ENCODE data around the gene PIM1. TPM values are rescaled to one million over a fixed set of nuclear protein-coding genes. Genes with fewer than 3 reads are reported as not detected.

The PIM1 gene
- 10 to 100 TPM; 13.1 to 54.5 (median 22.2) TPM for total RNA-seq

GRCh38 chr6:37169496-37170272, at the start of gene PIM1:
Gene PIM1 (plus strand): TSS chr6:37170152. CDS start chr6:37170576, 424 bp downstream.
- 0 to 1% methylated on average over 35 of the region's 90 CpGs for WGBS, 2 donors

DNA sequence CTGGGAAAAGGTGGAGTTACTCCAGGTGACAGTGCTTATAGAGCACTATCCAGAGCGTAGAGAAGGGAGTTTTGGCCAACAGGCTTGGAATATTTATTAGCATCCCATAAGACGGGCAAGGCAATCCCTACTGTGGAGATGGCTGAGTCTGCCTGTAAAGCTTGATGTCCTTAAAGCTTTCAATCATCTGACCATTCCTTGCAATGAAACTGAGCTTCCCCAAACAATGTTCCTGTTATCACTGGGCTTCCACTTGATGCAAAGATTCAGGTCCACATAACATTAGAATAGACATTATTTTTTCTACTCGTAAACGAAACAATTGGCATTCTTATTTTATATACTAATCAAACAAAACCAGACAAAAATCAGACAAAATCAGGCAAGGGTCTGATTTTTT, 48.4 kb upstream of the PIM1 start:
- TF ChIP-seq POLR2A (IDR thresholded peaks at IDR 0.05), result no peak
- TF ChIP-seq, protein P1, sequence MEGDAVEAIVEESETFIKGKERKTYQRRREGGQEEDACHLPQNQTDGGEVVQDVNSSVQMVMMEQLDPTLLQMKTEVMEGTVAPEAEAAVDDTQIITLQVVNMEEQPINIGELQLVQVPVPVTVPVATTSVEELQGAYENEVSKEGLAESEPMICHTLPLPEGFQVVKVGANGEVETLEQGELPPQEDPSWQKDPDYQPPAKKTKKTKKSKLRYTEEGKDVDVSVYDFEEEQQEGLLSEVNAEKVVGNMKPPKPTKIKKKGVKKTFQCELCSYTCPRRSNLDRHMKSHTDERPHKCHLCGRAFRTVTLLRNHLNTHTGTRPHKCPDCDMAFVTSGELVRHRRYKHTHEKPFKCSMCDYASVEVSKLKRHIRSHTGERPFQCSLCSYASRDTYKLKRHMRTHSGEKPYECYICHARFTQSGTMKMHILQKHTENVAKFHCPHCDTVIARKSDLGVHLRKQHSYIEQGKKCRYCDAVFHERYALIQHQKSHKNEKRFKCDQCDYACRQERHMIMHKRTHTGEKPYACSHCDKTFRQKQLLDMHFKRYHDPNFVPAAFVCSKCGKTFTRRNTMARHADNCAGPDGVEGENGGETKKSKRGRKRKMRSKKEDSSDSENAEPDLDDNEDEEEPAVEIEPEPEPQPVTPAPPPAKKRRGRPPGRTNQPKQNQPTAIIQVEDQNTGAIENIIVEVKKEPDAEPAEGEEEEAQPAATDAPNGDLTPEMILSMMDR (IDR thresholded peaks at IDR 0.05), result no peak
- intact Hi-C loops (cut with DNase I), result no loop called here
- Histone ChIP-seq H3K36me3 (no peaks in the 10 kb centered on the region), H3K4me1 (peaks cover 9 to 11% of the 10 kb centered on the region in 2 donors), H3K4me3 (replicated peaks in 1 of 3) (no peak overlapping the region), H3K9me3 (no peaks in the 10 kb centered on the region), H3K27ac (no peak overlapping the region), H3K27me3 (no peaks in the 10 kb centered on the region)
- WGBS, 2 donors, result 70 to 86% methylated on average over 4 of the region's 4 CpGs
- DNase-seq, result no peak

More at GRCh38 chr6:37169496-37170272, at the start of gene PIM1:
- peak within 1 kb of the TSS; percentile 95 to 100 (median 96) for H3K4me3 ChIP-seq (replicated peaks in 1 of 3)
- no peaks in the 10 kb centered on the region for H3K9me3 ChIP-seq
- peak; percentile 95 to 98 for TF ChIP-seq POLR2A (IDR thresholded peaks at IDR 0.05)
- TF ChIP-seq, protein P1 (IDR thresholded peaks at IDR 0.05), result no peak
- peaks cover 13 to 37% of the 10 kb centered on the region in 2 donors for H3K4me1 ChIP-seq
- intact Hi-C loops (cut with DNase I), result loop anchor here (5.0 to 10.0 kb wide), 3 partner anchors 43 to 285 kb away; partner anchors contain the start of gene C6orf89
- H3K27me3 ChIP-seq, result no peaks in the 10 kb centered on the region
- H3K27ac ChIP-seq, result peak within 1 kb of the TSS; percentile 87 to 95 (median 88)
- DNase-seq, result peak; percentile 100
- peaks cover 18 to 21% of the 10 kb centered on the region in 2 donors for H3K36me3 ChIP-seq

DNA sequence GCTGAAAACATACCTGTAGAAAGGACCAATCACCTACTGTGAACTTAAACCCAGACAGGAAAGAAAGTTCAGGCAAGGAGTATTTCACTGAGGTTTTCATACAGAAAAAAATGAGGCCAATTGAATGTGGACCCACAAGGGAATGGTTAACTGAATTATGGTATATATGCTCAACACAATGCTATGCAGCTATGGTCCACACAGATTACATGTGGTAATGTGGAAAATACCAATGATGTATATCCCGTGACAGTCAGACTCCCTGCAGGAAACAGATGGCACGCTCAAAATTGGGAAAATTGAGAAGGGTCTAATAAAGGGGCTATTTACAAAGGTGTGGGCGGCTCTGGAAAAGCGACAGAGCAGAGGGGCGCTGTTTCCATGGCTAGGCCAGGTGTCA, 47.1 kb upstream of the PIM1 start:
- TF ChIP-seq, protein P1 (IDR thresholded peaks at IDR 0.05), result no peak
- no peak for TF ChIP-seq POLR2A (IDR thresholded peaks at IDR 0.05)
- intact Hi-C loops (cut with DNase I), result no loop called here
- Histone ChIP-seq H3K36me3 (no peaks in the 10 kb centered on the region), H3K4me3 (replicated peaks in 1 of 3) (no peak overlapping the region), H3K27me3 (no peaks in the 10 kb centered on the region), H3K27ac (no peak overlapping the region), H3K9me3 (no peaks in the 10 kb centered on the region), H3K4me1 (peaks cover 14 to 22% of the 10 kb centered on the region in 2 donors)
- no peak for DNase-seq
- 92 to 93% methylated on average over 5 of the region's 5 CpGs for WGBS, 2 donors

GRCh38 chr6:37123957-37124729, 45.8 kb upstream of the PIM1 start:
- 93 to 98% methylated on average over 15 of the region's 15 CpGs for WGBS, 2 donors
- Histone ChIP-seq H3K27me3 (no peaks in the 10 kb centered on the region), H3K4me1 (peaks cover 14 to 29% of the 10 kb centered on the region in 2 donors), H3K9me3 (no peaks in the 10 kb centered on the region), H3K36me3 (no peaks in the 10 kb centered on the region), H3K4me3 (replicated peaks in 1 of 3) (no peak overlapping the region), H3K27ac (peak overlapping the region in 1 of 3 donors; percentile 5)
- TF ChIP-seq POLR2A (IDR thresholded peaks at IDR 0.05), result no peak
- TF ChIP-seq, protein P1 (IDR thresholded peaks at IDR 0.05), result no peak
- intact Hi-C loops (cut with DNase I), result no loop called here
- no peak for DNase-seq
